HepG2 (cell line): ENCODE results near the gene HNRNPC. TPM values are rescaled to one million over a fixed set of nuclear protein-coding genes. Genes with fewer than 3 reads are reported as not detected.

Experiments used
- ARID2 ChIP-seq: sonication (generic); formaldehyde crosslinking; IDR thresholded peaks from 2 replicates; pipeline ENCODE4 v1.8.1; 2022; ENCODE audit warnings: mild to moderate bottlenecking, missing genetic modification reagents, borderline replicate concordance
- ATF4 ChIP-seq, 2 experiments: fragments of 450-650 bp in 1 of 2; sonication (generic) in 1 of 2; formaldehyde crosslinking; IDR thresholded peaks; 2 replicates each; pipeline versions ENCODE4 v1.5.0 to v1.8.0; 2020 to 2022; ENCODE audit warnings: mild to moderate bottlenecking in 1 of 2, missing genetic modification reagents in 1 of 2
- ESRRA ChIP-seq: sonication (generic); formaldehyde crosslinking; IDR thresholded peaks from 2 replicates; pipeline ENCODE4 v1.5.1; 2020; ENCODE audit warnings: mild to moderate bottlenecking, low read depth, missing genetic modification reagents
- KDM1A ChIP-seq: IDR thresholded peaks from 2 replicates; pipeline ENCODE4 v1.6.1; 2016; ENCODE audit warnings: missing compliant biosample characterization
- NFE2L2 ChIP-seq: fragments of 150-350 bp; IDR thresholded peaks from 2 replicates; pipeline ENCODE4 v1.6.1; 2014; ENCODE audit warnings: low read length
- NR2F1 ChIP-seq, 2 experiments: fragments of 450-650 bp in 1 of 2; formaldehyde crosslinking in 1 of 2; IDR thresholded peaks; 2 replicates each; pipeline versions ENCODE4 v1.5.0 to v1.6.1; 2016 to 2020; ENCODE audit warnings: mild to moderate bottlenecking in 1 of 2, missing compliant biosample characterization in 1 of 2, missing genetic modification reagents in 1 of 2, moderate library complexity in 1 of 2
- RBM22 ChIP-seq: fragments of 200-400 bp; formaldehyde crosslinking; optimal IDR thresholded peaks from 2 replicates; pipeline ENCODE3; 2017; ENCODE audit warnings: mild to moderate bottlenecking, low read length, moderate library complexity
- SRSF9 ChIP-seq: fragments of 200-400 bp; formaldehyde crosslinking; IDR thresholded peaks from 2 replicates; pipeline ENCODE4 v1.6.1; 2018; ENCODE audit warnings: borderline replicate concordance, mild to moderate bottlenecking, low read depth, low read length; ENCODE audit not compliant: insufficient read depth, poor library complexity, severe bottlenecking
- ZMAT3 ChIP-seq: sonication (generic); formaldehyde crosslinking; conservative IDR thresholded peaks from 2 replicates; pipeline ENCODE4 v1.7.0; 2021; ENCODE audit warnings: missing genetic modification reagents
- ZNF609 ChIP-seq: sonication (generic); formaldehyde crosslinking; IDR thresholded peaks from 2 replicates; pipeline ENCODE4 v1.4.0; 2020; ENCODE audit warnings: mild to moderate bottlenecking, missing genetic modification reagents, borderline replicate concordance
- ZNF800 ChIP-seq: sonication (generic); formaldehyde crosslinking; IDR thresholded peaks from 2 replicates; pipeline ENCODE4 v1.4.0; 2020; ENCODE audit warnings: missing genetic modification reagents
- ZSCAN22 ChIP-seq: sonication (generic); formaldehyde crosslinking; IDR thresholded peaks from 2 replicates; pipeline ENCODE4 v1.4.0; 2020; ENCODE audit warnings: mild to moderate bottlenecking, missing genetic modification reagents
- polyA plus RNA-seq, 8 experiments: library from polyadenylated mRNA; depleted of rRNA in 3 of 8; stranded (reverse) in 7 of 8; unstranded in 1 of 8; fragments of >200 nt; fragmentation: Illumina TruSeq in 4 of 8; extraction: Trizol in 4 of 8; gene quantifications; 2 replicates each; pipeline versions ENCODE4 v1.2.1 to v1.2.3, GENCODE V29; 2011 to 2016; ENCODE audit warnings: low read depth in 4 of 8, missing spikeins in 1 of 8, mixed read lengths in 1 of 8; ENCODE audit not compliant: insufficient read depth in 1 of 8
- total RNA-seq, 5 experiments: library from RNA; depleted of rRNA; stranded (reverse); fragments of >200 nt; fragmentation: Illumina TruSeq; extraction: Trizol; gene quantifications; 2 replicates each; pipeline ENCODE4 v1.2.3, GENCODE V29; 2016; ENCODE audit warnings: low read depth in 1 of 5

The HNRNPC gene
- total and polyA plus RNA-seq, 2 of the 13 experiments (the other 11 are each of a cell fraction or from before 2014, with no cell fraction given): 628 to 1,099 TPM

- TF ChIP-seq ZNF609 (CRISPR knock-in tag) (no peak), NFE2L2 (peak; percentile 76), NR2F1 (CRISPR knock-in tag; IDR thresholded peaks at IDR 0.05) (no peak), ZSCAN22 (no peak), ATF4 (CRISPR knock-in tag; IDR thresholded peaks at IDR 0.05) (0 out of 4 replicates have a peak, but pooled peaks of 1 of the 2 experiments have one; percentile 61), ZNF800 (CRISPR knock-in tag) (0 out of 2 replicates have a peak, but pooled peaks have one; percentile 15), ESRRA (CRISPR knock-in tag) (no peak), SRSF9 (no peak), RBM22 (peak; percentile 25), ARID2 (CRISPR knock-in tag) (peak; percentile 31; the same call in 1 of the 2 replicates), ZMAT3 (CRISPR knock-in tag) (no peak), KDM1A (no peak)
Observed at GRCh38 chr14:21264025-21264801, 5.0 kb downstream of the HNRNPC start (continued).
